Medulla oblongata (tissue), 1 donor: ENCODE measurements around the gene SULT6B1.
A peak's percentile ranks its signal among the peaks of the same experiment; 100 is the strongest.
"Not testable (repeated sequence)": the region's sequence is repeated elsewhere in the genome, so short reads cannot be mapped to it uniquely, and the experiment has no call there.

Source experiments
- DNase-seq: peaks from one replicate; pipeline ENCODE4 v3.0.0-alpha.2; 2015; ENCODE audit errors: extremely low spot score

The SULT6B1 gene

DNA sequence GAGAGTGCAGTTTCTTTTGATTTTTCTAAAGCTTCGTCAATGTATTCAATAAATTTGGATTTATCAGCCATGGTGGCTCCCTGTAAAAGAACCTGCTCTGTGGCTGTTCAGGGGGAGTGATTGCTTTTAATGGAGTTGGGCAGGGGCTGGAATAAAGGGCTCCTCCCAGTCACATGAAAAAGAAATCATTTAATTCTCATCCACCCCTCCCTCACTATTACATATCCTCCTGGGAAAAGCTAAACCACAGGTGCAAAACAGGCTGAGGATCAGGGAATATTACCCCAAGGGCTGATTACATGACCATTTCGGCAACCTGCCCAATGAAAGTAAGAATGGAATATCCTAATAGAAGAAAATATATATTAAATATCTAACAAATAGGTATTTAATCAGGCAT lies at the start of gene SULT6B1:
TSS of gene SULT6B1 (minus strand) at position 101 of the 400 bp plus-strand sequence. CDS start at position 71, 30 bp downstream.
- DNase-seq: no peak

GRCh38 chr2:37232131-37232933 lies 43.9 kb upstream of the SULT6B1 start:
- DNase-seq: no peak

DNA sequence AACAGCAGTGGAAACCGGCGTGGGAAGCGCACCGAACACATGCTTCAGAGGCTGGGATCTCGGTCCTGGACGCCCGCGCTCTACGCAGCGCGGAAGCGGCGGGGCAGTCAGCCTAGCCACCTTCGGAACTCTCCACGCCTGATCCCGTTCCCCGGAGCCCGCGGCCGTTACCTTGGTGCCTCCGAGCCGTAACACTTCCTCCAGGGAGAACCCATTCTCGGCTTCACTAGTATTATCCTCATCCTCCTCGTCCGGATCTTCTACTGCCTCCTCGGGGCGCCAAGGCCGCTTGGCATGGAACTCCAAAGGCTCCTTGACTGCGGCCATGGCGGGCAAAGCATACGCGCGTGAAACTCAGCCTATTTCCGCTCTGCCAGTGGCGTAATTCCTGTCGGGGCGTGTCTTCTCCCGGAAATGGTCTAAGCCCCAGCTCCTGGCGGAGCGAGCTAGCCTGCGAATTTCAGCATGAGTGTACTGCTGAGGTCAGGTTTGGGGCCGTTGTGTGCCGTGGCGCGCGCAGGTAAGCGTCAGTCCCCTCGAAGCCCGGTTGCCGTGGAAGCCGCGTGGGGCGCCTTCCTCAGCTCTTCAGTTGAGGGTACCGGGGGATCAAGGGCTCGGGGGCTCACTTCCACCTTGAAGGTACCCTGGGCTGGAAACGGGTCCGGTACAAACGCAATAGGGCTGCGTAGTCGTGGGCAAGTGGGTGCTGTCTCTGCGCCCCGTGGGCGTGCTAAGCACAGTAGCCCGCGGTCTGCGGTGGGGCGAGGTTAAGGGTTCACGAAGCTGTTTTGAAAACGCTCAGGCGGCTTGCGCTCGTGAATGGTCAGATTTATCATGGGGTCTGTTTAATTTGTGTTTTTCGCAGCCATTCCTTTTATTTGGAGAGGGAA lies 43.0 kb upstream of the SULT6B1 start, which contains the start of the genes CEBPZ and NDUFAF7:
TSS of gene CEBPZ (minus strand) at position 356 of the 890 bp plus-strand sequence. CDS start at position 327, 29 bp downstream.
TSS of gene NDUFAF7 (plus strand) at position 418 of the 890 bp plus-strand sequence. CDS start at position 466, 48 bp downstream.
- peak; percentile 96 for DNase-seq

- DNase-seq: peak; percentile 12
These were observed 42.1 kb upstream of the SULT6B1 start for GRCh38 chr2:37230581-37230980.

- DNase-seq: no peak
These were observed 40.3 kb upstream of the SULT6B1 start for GRCh38 chr2:37228788-37229187.

DNA sequence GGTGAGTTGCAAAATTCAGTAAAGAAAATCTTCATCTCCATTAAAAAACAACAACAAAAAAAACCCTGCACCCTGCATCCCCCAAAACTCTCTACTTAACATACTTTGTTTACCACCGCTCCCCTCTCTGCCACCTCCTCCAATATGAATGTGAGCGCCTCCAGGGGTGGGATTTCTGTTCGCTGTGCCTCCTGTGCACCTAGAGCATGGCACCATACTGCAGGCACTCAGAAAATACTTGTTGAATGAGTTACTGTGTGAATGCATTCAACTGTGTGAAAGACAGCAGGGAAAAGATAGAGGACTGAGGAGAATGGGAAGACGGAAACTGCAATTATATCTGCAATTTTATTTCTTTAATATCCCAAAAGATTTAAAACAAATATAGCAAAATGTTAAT lies 38.4 kb upstream of the SULT6B1 start:
- DNase-seq: no peak

DNA sequence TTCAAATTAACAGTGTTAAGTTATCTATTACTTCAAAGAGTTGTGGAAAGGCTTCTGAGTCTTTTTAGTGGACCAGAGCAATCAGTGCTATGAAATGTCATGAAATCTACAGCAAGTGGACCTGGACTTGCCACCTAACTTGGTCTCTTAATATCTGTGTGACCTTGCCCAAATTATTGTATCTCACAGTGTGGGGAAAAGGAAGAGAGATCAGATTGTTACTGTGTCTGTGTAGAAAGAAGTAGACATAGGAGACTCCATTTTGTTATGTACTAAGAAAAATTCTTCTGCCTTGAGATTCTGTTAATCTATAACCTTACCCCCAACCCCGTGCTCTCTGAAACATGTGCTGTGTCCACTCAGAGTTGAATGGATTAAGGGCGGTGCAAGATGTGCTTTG lies 36.7 kb upstream of the SULT6B1 start:
- not testable (repeated sequence) for DNase-seq

DNA sequence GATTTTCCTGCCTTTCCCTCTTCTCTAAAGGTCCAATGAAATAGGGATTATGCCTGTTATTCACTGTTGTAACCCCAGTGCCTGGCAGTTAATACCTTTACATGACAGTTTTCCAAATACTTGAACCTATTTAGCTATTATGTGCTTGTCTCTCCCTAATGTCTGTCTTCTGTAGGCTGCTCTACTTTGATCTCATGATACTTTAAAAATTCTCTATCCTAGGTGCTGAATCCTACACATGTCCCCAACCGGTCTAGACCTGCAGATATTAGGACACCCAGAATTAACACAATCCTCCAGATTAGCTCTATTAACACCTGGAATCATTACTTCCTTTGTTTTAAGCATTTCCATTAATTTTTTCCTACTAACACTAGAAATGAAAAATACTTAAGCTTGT lies 35.6 kb upstream of the SULT6B1 start:
- no peak for DNase-seq

GRCh38 chr2:37223131-37223530 lies 34.7 kb upstream of the SULT6B1 start:
- DNase-seq: no peak

- DNase-seq: no peak
These were observed 30.6 kb upstream of the SULT6B1 start for GRCh38 chr2:37219046-37219445.

- no peak for DNase-seq
These were observed 26.8 kb upstream of the SULT6B1 start for GRCh38 chr2:37215250-37215649.

DNA sequence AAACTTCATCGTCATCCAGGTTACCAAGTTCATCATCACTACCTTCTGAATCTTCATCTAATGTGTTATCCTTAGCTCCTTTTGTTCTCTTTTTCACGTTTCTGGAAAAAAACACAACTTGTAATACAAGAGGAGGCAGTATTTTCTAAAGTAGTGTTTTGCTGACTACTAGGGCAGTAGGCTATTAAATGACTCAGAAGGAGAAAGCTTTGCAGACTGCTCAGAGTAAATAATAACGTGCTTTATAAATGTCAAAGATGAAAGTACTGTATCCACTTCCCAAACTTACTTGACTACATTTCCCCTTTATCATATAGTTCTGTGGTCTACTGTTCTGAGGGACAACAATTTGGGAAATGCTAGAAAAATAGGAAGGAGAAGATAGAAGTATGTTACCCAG lies 23.5 kb upstream of the SULT6B1 start:
- no peak for DNase-seq

DNA sequence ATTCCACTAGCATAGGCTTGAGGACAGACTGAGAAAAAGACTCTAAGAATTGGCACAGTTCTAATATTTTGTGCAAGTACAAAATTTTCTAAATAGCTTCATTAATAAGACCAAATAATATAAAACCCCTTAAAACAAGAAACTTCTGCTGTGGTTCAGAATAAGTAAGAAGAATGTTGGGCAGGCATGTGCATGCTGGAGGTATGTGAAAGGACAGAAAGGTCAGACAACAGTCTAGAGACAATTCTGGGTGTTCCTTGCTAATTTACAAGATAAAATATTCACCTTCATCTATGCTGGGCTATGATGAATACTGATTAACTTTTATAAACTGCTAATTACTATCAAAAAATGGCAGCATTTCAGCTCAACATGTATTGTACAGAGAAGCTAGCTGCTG lies 22.7 kb upstream of the SULT6B1 start:
- DNase-seq: no peak

GRCh38 chr2:37206760-37207159 lies 18.3 kb upstream of the SULT6B1 start:
- not testable (repeated sequence) for DNase-seq

- DNase-seq: no peak
These were observed 17.3 kb upstream of the SULT6B1 start for GRCh38 chr2:37205689-37206341.

DNA sequence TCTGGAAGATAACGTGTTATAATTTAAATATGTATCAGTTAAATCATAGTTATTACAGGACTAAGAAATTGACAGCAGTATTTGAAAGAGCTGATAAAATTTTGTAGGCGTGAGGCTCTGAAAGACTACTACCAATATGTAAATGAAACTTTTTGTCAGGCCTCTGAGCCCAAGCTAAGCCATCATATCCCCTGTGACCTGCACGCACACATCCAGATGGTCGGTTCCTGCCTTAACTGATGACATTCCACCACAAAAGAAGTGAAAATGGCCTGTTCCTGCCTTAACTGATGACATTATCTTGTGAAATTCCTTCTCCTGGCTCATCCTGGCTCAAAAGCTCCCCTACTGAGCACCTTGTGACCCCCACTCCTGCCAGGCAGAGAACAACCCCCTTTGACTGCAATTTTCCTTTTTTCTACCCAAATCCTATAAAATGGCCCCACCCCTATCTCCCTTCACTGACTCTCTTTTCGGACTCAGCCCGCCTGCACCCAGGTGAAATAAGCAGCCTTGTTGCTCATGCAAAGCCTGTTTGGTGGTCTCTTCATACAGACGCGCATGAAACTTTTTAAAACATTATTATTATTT lies 16.7 kb upstream of the SULT6B1 start:
- not testable (repeated sequence) for DNase-seq

- DNase-seq: no peak
These were observed 15.2 kb upstream of the SULT6B1 start for GRCh38 chr2:37203708-37204107.

DNA sequence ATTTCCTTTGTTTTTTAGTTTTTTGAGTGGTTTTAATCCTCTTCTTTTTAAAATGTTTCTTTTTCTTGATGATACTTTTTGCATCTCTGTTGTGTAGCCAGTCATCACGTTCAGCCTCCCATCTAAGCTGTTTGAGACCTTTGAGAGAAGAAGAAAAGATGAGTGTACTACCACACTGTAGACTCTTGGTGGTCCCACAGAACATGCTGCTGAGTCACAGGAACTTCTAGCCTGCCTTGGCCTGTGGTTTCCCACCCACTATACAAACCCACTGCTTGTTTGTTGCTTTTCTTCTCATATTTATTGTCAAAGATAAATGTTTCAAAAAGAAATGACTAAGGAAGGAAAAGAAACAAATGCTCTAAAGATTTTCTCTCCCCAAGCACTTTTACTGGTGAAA lies 13.3 kb upstream of the SULT6B1 start:
- no peak for DNase-seq

DNA sequence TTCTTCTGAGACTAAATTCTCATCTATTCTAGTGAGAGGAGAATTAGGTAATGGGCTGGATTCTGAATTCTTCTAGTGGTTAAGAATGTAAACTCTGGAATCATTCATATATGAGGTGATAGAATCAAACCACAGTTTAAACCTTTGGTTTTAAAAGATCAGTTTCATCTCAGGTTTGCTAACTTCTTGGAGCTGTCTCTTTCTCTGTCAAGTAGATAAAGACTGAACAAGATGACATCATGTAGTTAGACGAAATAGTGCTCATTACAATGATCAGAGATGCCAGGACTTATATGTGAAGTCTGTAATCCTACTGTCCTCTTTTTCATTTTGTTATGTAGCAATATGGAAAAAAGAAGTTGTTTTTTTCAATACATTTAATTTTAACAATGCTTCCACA lies 12.7 kb upstream of the SULT6B1 start:
- DNase-seq: no peak

DNA sequence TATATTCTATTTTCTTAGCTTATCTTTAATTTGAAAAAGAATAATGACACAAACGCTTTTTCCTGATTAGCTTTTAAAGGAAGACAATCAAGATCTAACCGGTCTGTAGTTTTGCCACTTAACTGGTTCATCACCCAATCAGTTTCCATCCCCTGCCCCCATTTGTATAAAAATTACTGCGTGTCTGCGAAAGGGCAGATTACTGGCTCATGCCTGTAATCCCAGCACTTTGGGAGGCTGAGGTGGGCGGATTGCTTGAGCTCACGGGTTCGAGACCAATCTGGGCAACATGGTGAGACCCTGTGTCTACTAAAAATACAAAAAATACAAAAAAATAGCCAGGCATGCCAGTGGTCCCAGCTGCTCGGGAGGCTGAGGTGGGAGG lies 10.2 kb upstream of the SULT6B1 start:
- DNase-seq: no peak

DNA sequence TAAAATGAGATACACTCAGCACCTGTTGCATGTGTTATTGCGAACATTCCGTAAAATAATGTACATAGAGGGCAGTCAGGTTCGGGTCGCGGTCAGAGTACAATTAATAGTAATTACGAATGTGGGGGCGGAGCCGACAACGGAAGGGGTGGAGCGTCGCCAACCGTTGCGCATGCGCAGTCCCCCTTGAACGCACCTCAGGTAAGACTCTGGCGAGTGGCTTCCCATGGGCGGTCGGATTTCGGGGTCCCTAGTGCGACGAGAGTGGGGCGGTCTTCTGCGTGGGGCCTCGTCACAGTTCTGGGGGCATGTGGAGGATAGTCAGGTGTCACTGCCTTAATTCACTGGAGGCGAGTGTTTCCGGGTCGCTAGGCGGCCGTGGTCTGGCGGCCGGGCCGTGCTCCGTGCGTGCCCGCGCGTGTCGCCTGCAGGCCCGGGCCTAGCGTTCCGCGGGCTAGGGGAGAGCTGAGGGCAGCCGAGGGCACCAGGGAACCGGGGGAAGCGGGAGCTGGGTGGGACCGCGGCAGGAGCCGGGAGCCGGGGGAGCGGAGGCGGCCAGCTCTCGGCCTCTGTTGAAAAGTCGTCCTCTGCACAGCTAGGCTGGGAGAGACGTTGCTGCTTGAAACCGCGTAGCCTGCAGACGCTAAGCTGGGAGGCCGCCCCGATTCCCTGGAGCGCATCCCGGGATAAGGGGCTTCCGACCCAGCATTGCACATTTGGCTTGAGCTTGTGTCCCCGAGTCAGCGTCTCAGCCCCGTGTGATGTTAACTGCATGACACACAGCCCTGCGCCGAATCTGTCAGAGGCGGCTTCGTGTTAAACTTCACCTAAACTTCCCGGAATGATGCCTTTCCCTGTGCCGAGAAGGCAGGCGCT lies 8.1 kb upstream of the SULT6B1 start, which contains the start of gene CEBPZOS:
TSS of gene CEBPZOS (plus strand) at position 177 of the 876 bp plus-strand sequence. CDS start 3,209 bp downstream, outside the sequence.
- peak; percentile 83 for DNase-seq
